Endodermal cell (in vitro differentiated cells): ENCODE measurements around the gene SYNPR. TPM values are rescaled to one million over a fixed set of nuclear protein-coding genes. Genes with fewer than 3 reads are reported as not detected.

Experiments
- DNase-seq: peaks from one replicate; pipeline ENCODE4 v3.0.0-alpha.2; 2017
- H3K27ac ChIP-seq: 2 replicates; pipeline ENCODE4 v1.5.1; 2013; ENCODE audit warnings: mild to moderate bottlenecking, low read depth, low read length, moderate library complexity
- H3K27me3 ChIP-seq: 2 replicates; pipeline ENCODE4 v1.6.1; 2013; ENCODE audit warnings: mild to moderate bottlenecking, low read length, moderate library complexity; ENCODE audit not compliant: insufficient read depth, control insufficient read depth, poor library complexity, severe bottlenecking
- H3K36me3 ChIP-seq: 2 replicates; pipeline ENCODE4 v1.7.0; 2013; ENCODE audit warnings: mild to moderate bottlenecking, low read length, moderate library complexity; ENCODE audit not compliant: control insufficient read depth, insufficient read depth
- H3K4me1 ChIP-seq: one replicate; pipeline ENCODE4 v1.7.0; 2013; ENCODE audit warnings: low read length; ENCODE audit not compliant: control insufficient read depth, insufficient read depth
- H3K4me3 ChIP-seq: 2 replicates; pipeline ENCODE4 v1.5.1; 2013; ENCODE audit warnings: mild to moderate bottlenecking, low read length, moderate library complexity
- H3K9ac ChIP-seq: 2 replicates; pipeline ENCODE4 v1.6.1; 2013; ENCODE audit warnings: mild to moderate bottlenecking, low read length, moderate library complexity; ENCODE audit not compliant: poor library complexity, severe bottlenecking; ENCODE audit errors: extremely low read depth
- H3K9me3 ChIP-seq: 2 replicates; pipeline ENCODE4 v1.6.1; 2013; ENCODE audit warnings: mild to moderate bottlenecking, low read length, moderate library complexity; ENCODE audit not compliant: control insufficient read depth
- H3K27ac Mint-ChIP-seq: 2 replicates; pipeline ENCODE4 v1.8.0; 2020; ENCODE audit warnings: mixed read lengths
- H3K27me3 Mint-ChIP-seq: 2 replicates; pipeline ENCODE4 v1.8.0; 2021; ENCODE audit warnings: mild to moderate bottlenecking, mixed read lengths; ENCODE audit not compliant: insufficient read depth
- H3K36me3 Mint-ChIP-seq: 2 replicates; pipeline ENCODE4 v1.8.0; 2020; ENCODE audit warnings: low read depth, mixed read lengths
- H3K4me1 Mint-ChIP-seq: 2 replicates; pipeline ENCODE4 v1.8.0; 2020; ENCODE audit warnings: mixed read lengths
- H3K4me3 Mint-ChIP-seq: 2 replicates; pipeline ENCODE4 v1.8.0; 2020; ENCODE audit warnings: mild to moderate bottlenecking, moderate library complexity, mixed read lengths
- H3K9me3 Mint-ChIP-seq: 2 replicates; pipeline ENCODE4 v1.8.0; 2020; ENCODE audit warnings: mild to moderate bottlenecking, mixed read lengths
- CTCF ChIP-seq: fragments of 200-600 bp; sonication (generic); conservative IDR thresholded peaks from 2 replicates; pipeline ENCODE4 v1.5.0; 2021; ENCODE audit warnings: antibody characterized with exemption, mild to moderate bottlenecking
- WGBS, 2 experiments: methylation state at CpG; one replicate each; pipeline versions ENCODE4 v1.1.5 to v1.1.7; 2013; ENCODE audit warnings: missing lambda C conversion rate in 2 of 2, mixed read lengths in 1 of 2; ENCODE audit not compliant: insufficient coverage in 1 of 2, insufficient read length in 1 of 2; 5-methylcytosine and 5-hydroxymethylcytosine counted together
- total RNA-seq, 2 donors: library from RNA; stranded (reverse); fragmentation: NEBNext Ultra II Directional in 1 of 2; extraction: Animal tissue kit (Norgen Biotek cat#: 25700) in 1 of 2; gene quantifications; 2 replicates in 1 of 2; 3 replicates in 1 of 2; pipeline ENCODE4 v1.2.1, GENCODE V29; 2021

SYNPR gene
- total RNA-seq, 2 donors from 2014 or later = not detected

- H3K9me3 ChIP-seq = peaks cover 6% of the 10 kb centered on the region
- Mint-ChIP-seq H3K27me3 (peaks cover 2% of the 10 kb centered on the region), H3K36me3 (no peaks in the 10 kb centered on the region), H3K27ac (no peak overlapping the region), H3K4me1 (no peaks in the 10 kb centered on the region), H3K4me3 (no peak overlapping the region), H3K9me3 (no peaks in the 10 kb centered on the region)
- no peak overlapping the region for H3K4me3 ChIP-seq
- DNase-seq = no peak
- H3K27me3 ChIP-seq = no peaks in the 10 kb centered on the region
- TF ChIP-seq CTCF = no peak
- H3K36me3 ChIP-seq = no peaks in the 10 kb centered on the region
- no peak overlapping the region for H3K9ac ChIP-seq
- no peaks in the 10 kb centered on the region for H3K4me1 ChIP-seq
- H3K27ac ChIP-seq = no peak overlapping the region
These were observed 285.5 kb downstream of the SYNPR start for GRCh38 chr3:63563572-63563971.

- Histone ChIP-seq H3K27me3 (no peaks in the 10 kb centered on the region), H3K4me3 (no peak overlapping the region), H3K9me3 (peaks cover 6% of the 10 kb centered on the region), H3K27ac (no peak overlapping the region), H3K4me1 (no peaks in the 10 kb centered on the region), H3K36me3 (no peaks in the 10 kb centered on the region), H3K9ac (no peak overlapping the region)
- 81 to 90% methylated on average over 5 to 6 of the region's 6 CpGs for WGBS, 2 experiments
- Mint-ChIP-seq H3K27ac (no peak overlapping the region), H3K27me3 (peaks cover 3% of the 10 kb centered on the region), H3K4me1 (no peaks in the 10 kb centered on the region), H3K36me3 (no peaks in the 10 kb centered on the region), H3K9me3 (no peaks in the 10 kb centered on the region), H3K4me3 (no peak overlapping the region)
- DNase-seq = peak; percentile 67
- peak; percentile 75 for TF ChIP-seq CTCF
These were observed 287.1 kb downstream of the SYNPR start for GRCh38 chr3:63565220-63565619.

GRCh38 chr3:63571682-63572081, 293.6 kb downstream of the SYNPR start:
- Histone ChIP-seq H3K27ac (no peak overlapping the region), H3K4me3 (no peak overlapping the region), H3K9me3 (no peaks in the 10 kb centered on the region), H3K9ac (no peak overlapping the region), H3K36me3 (no peaks in the 10 kb centered on the region), H3K4me1 (no peaks in the 10 kb centered on the region), H3K27me3 (no peaks in the 10 kb centered on the region)
- WGBS, 2 experiments = 81 to 90% methylated on average over 3 of the region's 3 CpGs
- H3K9me3 Mint-ChIP-seq = no peaks in the 10 kb centered on the region
- H3K4me3 Mint-ChIP-seq = no peak overlapping the region
- DNase-seq = no peak
- no peak overlapping the region for H3K27ac Mint-ChIP-seq
- peaks cover 19% of the 10 kb centered on the region for H3K27me3 Mint-ChIP-seq
- peaks cover 14% of the 10 kb centered on the region for H3K4me1 Mint-ChIP-seq
- no peak for TF ChIP-seq CTCF
- H3K36me3 Mint-ChIP-seq = no peaks in the 10 kb centered on the region
